SK-N-SH treated with all-trans-retinoic acid at 6 μM for 48 hours (cell line): ENCODE measurements around the gene EDEM3.

Source experiments
- ATAC-seq: fragments of 200-7000 bp; cut with Tn5 transposase; 3 replicates; pipeline ENCODE4 v1.9.1; 2020; ENCODE audit warnings: mild to moderate bottlenecking, moderate library complexity
- ARNTL ChIP-seq: fragments of 450-650 bp; formaldehyde crosslinking; IDR thresholded peaks from 2 replicates; pipeline ENCODE4 v1.5.0; 2020; ENCODE audit warnings: low read depth, mild to moderate bottlenecking, moderate library complexity, borderline replicate concordance
- BACH2 ChIP-seq: fragments of 250-450 bp; sonication (Bioruptor Pico); IDR thresholded peaks from 2 replicates; pipeline ENCODE4 v1.9.0; 2021; ENCODE audit warnings: mild to moderate bottlenecking, borderline replicate concordance
- CREB5 ChIP-seq: fragments of 250-450 bp; sonication (Bioruptor Pico); IDR thresholded peaks from 2 replicates; pipeline ENCODE4 v1.5.1; 2020; ENCODE audit warnings: low read depth, mild to moderate bottlenecking, moderate library complexity
- ESRRG ChIP-seq: fragments of 250-450 bp; sonication (Bioruptor Pico); IDR thresholded peaks from 2 replicates; pipeline ENCODE4 v1.6.1; 2021; ENCODE audit warnings: mild to moderate bottlenecking
- GLIS3 ChIP-seq: fragments of 250-450 bp; sonication (Bioruptor Pico); IDR thresholded peaks from 2 replicates; pipeline ENCODE4 v1.5.0; 2020; ENCODE audit warnings: mild to moderate bottlenecking, moderate library complexity
- ISL1 ChIP-seq: fragments of 250-450 bp; sonication (Bioruptor Pico); IDR thresholded peaks from 2 replicates; pipeline ENCODE4 v2.1.2; 2022; ENCODE audit warnings: mild to moderate bottlenecking, moderate library complexity
- OSR1 ChIP-seq: fragments of 250-450 bp; sonication (Bioruptor Pico); IDR thresholded peaks from 2 replicates; pipeline ENCODE4 v1.8.0; 2022; ENCODE audit warnings: moderate library complexity, mild to moderate bottlenecking, inconsistent platforms
- POU6F1 ChIP-seq: fragments of 250-450 bp; sonication (Bioruptor Pico); IDR thresholded peaks from 2 replicates; pipeline ENCODE4 v1.8.0; 2021; ENCODE audit warnings: low read depth, mild to moderate bottlenecking, moderate library complexity, borderline replicate concordance
- PPARA ChIP-seq: fragments of 250-450 bp; sonication (Bioruptor Pico); IDR thresholded peaks from 2 replicates; pipeline ENCODE4 v1.5.0; 2020; ENCODE audit warnings: mild to moderate bottlenecking, borderline replicate concordance
- SNAI2 ChIP-seq: fragments of 250-450 bp; sonication (Bioruptor Pico); IDR thresholded peaks from 2 replicates; pipeline ENCODE4 v1.5.0; 2020; ENCODE audit warnings: mild to moderate bottlenecking, moderate library complexity
- TCF4 ChIP-seq: fragments of 250-450 bp; sonication (Bioruptor Pico); IDR thresholded peaks from 2 replicates; pipeline ENCODE4 v1.8.0; 2021; ENCODE audit warnings: mild to moderate bottlenecking, moderate library complexity, borderline replicate concordance
- ZC3H10 ChIP-seq: fragments of 250-450 bp; sonication (Bioruptor Pico); IDR thresholded peaks from 2 replicates; pipeline ENCODE4 v1.5.1; 2021; ENCODE audit warnings: mild to moderate bottlenecking, moderate library complexity
- ZFP3 ChIP-seq: fragments of 250-450 bp; sonication (Bioruptor Pico); IDR thresholded peaks from 2 replicates; pipeline ENCODE4 v1.5.0; 2020; ENCODE audit warnings: mild to moderate bottlenecking, moderate library complexity
- ZFP30 ChIP-seq: fragments of 450-650 bp; formaldehyde crosslinking; IDR thresholded peaks from 2 replicates; pipeline ENCODE4 v1.5.0; 2022; ENCODE audit warnings: mild to moderate bottlenecking, moderate library complexity
- ZNF565 ChIP-seq: fragments of 450-650 bp; formaldehyde crosslinking; conservative IDR thresholded peaks from 2 replicates; pipeline ENCODE4 v1.5.0; 2020; ENCODE audit warnings: low read depth, mild to moderate bottlenecking, moderate library complexity
- ZNF70 ChIP-seq: fragments of 450-650 bp; formaldehyde crosslinking; IDR thresholded peaks from 2 replicates; pipeline ENCODE4 v1.5.0; 2020; ENCODE audit warnings: mild to moderate bottlenecking, moderate library complexity
- ZNF8 ChIP-seq: fragments of 450-650 bp; formaldehyde crosslinking; IDR thresholded peaks from 2 replicates; pipeline ENCODE4 v1.5.0; 2020; ENCODE audit warnings: mild to moderate bottlenecking, moderate library complexity
- TF ChIP-seq, protein P1 (sequence below): fragments of 250-450 bp; sonication (Bioruptor Pico); IDR thresholded peaks from 2 replicates; pipeline ENCODE4 v1.8.0; 2020; ENCODE audit warnings: mild to moderate bottlenecking, moderate library complexity, borderline replicate concordance
- TF ChIP-seq, protein P2 (sequence below): fragments of 250-450 bp; sonication (Bioruptor Pico); IDR thresholded peaks from 2 replicates; pipeline ENCODE4 v1.5.0; 2020; ENCODE audit warnings: mild to moderate bottlenecking, moderate library complexity
- TF ChIP-seq, protein P3 (sequence below): fragments of 250-450 bp; sonication (Bioruptor Pico); IDR thresholded peaks from 2 replicates; pipeline ENCODE4 v1.5.1; 2021; ENCODE audit warnings: mild to moderate bottlenecking, moderate library complexity

The EDEM3 gene

GRCh38 chr1:184673305-184673704 lies 81.4 kb downstream of the EDEM3 start:
- no peak for ATAC-seq
- TF ChIP-seq, protein P1, sequence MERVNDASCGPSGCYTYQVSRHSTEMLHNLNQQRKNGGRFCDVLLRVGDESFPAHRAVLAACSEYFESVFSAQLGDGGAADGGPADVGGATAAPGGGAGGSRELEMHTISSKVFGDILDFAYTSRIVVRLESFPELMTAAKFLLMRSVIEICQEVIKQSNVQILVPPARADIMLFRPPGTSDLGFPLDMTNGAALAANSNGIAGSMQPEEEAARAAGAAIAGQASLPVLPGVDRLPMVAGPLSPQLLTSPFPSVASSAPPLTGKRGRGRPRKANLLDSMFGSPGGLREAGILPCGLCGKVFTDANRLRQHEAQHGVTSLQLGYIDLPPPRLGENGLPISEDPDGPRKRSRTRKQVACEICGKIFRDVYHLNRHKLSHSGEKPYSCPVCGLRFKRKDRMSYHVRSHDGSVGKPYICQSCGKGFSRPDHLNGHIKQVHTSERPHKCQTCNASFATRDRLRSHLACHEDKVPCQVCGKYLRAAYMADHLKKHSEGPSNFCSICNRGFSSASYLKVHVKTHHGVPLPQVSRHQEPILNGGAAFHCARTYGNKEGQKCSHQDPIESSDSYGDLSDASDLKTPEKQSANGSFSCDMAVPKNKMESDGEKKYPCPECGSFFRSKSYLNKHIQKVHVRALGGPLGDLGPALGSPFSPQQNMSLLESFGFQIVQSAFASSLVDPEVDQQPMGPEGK: no peak
- TF ChIP-seq ZNF8: no peak
- no peak for TF ChIP-seq ZNF70 (CRISPR knock-in tag)
- TF ChIP-seq TCF4 (CRISPR knock-in tag): no peak
- no peak for TF ChIP-seq SNAI2
- no peak for TF ChIP-seq ESRRG
- TF ChIP-seq POU6F1 (CRISPR knock-in tag): no peak
- TF ChIP-seq OSR1: no peak
- no peak for TF ChIP-seq ZNF565
- TF ChIP-seq, protein P2, sequence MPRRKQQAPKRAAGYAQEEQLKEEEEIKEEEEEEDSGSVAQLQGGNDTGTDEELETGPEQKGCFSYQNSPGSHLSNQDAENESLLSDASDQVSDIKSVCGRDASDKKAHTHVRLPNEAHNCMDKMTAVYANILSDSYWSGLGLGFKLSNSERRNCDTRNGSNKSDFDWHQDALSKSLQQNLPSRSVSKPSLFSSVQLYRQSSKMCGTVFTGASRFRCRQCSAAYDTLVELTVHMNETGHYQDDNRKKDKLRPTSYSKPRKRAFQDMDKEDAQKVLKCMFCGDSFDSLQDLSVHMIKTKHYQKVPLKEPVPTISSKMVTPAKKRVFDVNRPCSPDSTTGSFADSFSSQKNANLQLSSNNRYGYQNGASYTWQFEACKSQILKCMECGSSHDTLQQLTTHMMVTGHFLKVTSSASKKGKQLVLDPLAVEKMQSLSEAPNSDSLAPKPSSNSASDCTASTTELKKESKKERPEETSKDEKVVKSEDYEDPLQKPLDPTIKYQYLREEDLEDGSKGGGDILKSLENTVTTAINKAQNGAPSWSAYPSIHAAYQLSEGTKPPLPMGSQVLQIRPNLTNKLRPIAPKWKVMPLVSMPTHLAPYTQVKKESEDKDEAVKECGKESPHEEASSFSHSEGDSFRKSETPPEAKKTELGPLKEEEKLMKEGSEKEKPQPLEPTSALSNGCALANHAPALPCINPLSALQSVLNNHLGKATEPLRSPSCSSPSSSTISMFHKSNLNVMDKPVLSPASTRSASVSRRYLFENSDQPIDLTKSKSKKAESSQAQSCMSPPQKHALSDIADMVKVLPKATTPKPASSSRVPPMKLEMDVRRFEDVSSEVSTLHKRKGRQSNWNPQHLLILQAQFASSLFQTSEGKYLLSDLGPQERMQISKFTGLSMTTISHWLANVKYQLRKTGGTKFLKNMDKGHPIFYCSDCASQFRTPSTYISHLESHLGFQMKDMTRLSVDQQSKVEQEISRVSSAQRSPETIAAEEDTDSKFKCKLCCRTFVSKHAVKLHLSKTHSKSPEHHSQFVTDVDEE (CRISPR knock-in tag): no peak
- no peak for TF ChIP-seq ZFP3
- no peak for TF ChIP-seq GLIS3
- TF ChIP-seq ARNTL (CRISPR knock-in tag): no peak

DNA sequence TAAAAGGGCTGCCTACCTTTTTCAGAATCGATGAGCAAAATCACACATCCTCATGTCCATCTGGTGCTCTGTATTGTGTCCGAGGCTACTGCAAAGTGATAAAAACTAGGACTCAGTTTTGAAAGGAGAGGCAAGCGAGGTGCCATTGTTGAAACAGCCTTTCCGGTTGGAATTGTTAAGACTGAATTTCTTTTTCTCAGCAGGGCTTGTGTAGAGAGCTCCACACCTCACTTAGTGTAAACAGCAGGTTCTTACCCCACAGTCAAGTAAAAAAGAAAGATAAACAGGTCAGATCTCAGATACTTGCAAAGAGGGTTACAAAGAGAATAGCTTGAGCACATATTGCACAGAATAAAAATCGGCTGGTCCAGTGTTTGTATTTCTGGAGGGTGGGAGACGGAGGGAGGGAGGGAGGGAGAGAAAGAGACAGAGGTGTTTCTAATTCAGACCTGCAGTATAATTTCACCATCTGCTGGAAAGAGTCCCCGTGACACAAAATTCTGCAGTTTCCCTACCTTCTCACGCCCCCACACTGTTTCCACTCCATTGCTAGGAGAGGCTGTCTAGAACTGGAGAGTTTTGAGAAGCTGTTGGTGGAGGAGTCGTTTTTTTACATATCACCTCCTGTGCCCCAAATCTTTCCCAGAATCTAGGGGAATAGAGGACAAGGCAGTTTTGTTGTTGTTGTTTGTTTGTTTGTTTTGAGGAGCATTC lies 82.5 kb downstream of the EDEM3 start:
- TF ChIP-seq ZFP30 (no peak), CREB5 (CRISPR knock-in tag) (no peak), ZFP3 (no peak), ZNF565 (no peak), ISL1 (CRISPR knock-in tag) (no peak), PPARA (CRISPR knock-in tag) (no peak), ESRRG (no peak), SNAI2 (no peak)
- TF ChIP-seq, protein P3, sequence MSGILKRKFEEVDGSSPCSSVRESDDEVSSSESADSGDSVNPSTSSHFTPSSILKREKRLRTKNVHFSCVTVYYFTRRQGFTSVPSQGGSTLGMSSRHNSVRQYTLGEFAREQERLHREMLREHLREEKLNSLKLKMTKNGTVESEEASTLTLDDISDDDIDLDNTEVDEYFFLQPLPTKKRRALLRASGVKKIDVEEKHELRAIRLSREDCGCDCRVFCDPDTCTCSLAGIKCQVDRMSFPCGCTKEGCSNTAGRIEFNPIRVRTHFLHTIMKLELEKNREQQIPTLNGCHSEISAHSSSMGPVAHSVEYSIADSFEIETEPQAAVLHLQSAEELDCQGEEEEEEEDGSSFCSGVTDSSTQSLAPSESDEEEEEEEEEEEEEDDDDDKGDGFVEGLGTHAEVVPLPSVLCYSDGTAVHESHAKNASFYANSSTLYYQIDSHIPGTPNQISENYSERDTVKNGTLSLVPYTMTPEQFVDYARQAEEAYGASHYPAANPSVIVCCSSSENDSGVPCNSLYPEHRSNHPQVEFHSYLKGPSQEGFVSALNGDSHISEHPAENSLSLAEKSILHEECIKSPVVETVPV (CRISPR knock-in tag): no peak
- no peak for ATAC-seq

DNA sequence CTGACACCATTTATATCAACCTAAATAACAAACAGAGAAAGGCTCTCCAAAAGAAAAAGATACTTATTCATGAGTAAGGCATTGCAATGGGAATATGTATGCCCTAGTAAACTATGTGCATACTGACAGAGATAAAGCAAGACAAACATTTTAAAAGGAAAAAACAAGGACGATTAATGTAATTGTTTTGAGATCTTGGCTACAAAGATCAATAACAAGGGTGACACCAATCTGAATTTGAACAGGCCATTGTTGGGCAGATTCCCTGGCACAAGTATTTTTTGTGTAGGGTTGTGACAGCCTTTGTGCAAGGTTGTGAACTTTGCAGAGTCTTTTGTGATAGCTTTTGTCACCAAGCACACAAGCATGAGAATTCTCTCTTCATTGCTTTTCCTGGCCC lies 85.3 kb downstream of the EDEM3 start:
- ATAC-seq: no peak
- TF ChIP-seq, protein P3 (CRISPR knock-in tag): no peak
- TF ChIP-seq PPARA (CRISPR knock-in tag) (no peak), ISL1 (CRISPR knock-in tag) (no peak), ESRRG (no peak), BACH2 (CRISPR knock-in tag) (no peak), SNAI2 (no peak), CREB5 (CRISPR knock-in tag) (no peak), ZC3H10 (no peak), ZFP3 (no peak), TCF4 (CRISPR knock-in tag) (no peak)
- TF ChIP-seq, protein P1: no peak
